ENCODE measurements around the gene FRMD5.
"Not testable (repeated sequence)": the region's sequence is repeated elsewhere in the genome, so short reads cannot be mapped to it uniquely, and the experiment has no call there.

Gene FRMD5

DNA sequence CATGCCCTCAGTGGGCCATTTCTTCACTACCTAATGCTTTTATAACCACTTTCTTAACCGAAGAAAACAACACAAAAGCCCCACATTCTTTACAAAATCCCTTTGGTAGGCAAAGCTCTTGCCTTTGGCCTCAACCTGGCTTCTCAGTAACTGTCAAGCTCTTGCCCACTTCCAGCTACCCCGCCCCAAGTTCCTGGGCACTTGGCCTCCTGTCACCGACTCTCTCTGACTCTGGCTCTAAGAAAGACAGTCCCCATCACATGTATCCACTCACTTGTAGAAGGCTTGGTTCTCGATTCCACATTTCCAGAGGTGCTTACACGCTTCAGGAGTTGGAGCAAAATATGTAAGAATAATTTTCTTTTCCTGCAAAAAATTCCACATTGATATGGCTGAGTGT is 307.2 kb downstream of the FRMD5 start:
- no peak for DNase-seq (ENCODE audit: low spot score)

DNA sequence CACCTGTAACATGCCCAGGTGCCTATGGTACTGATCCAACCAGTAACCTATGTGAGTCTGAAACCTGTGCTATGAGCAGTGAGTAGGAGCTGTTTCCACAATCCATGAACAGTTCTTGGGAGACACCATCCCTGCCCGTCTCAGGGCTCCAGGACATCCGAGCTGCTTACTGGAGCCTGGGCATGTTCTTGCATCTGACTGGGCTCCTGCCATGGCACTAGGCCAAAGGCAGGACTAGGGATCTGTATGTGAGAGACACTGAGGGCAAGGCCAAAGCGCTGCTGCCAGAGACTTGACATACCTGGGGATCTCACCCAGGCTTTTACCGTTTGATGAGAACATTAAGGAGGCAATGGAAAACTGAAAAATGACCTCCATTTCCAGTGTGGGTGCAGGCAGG is 308.5 kb downstream of the FRMD5 start:
- DNase-seq (ENCODE audit: low spot score): no peak

DNA sequence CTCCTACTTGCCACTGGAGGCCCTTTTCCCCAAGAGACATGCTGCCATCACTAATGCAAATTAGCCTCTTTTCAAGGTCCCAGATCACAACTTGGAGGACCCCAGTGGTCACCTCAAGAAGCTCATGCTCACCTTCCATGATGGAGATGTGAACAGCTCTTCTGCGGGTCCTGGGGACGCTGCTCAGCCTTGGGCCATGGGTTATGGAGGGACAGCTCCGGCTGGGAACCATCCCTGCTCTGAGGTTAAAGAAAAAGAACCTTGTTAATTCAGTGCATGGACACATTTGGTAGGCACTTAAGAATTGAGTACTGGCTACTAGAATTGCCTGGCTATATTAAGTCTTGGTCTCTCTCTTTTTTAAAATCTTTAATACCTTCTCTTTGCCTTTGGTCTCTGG is 311.5 kb downstream of the FRMD5 start:
- no peak for DNase-seq (ENCODE audit: low spot score)

DNA sequence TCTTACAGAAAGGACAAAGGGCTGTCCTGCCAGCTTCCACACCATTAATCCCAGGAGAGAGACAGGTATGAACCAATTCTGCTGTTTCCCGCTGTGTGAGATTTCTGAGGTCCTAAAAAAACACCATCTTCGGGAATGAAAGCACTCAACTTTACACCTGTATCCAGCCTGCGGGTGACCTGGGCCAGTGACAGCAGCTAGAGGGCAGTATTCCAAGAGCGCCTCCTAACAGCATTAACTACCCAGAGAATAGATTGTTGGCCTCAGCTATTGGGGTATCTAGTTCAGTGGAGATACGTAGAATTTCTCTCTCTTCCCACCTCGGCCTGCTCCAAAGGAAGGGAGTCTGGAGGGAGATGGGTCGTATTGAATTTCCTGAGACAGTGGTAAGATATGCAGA is 313.1 kb downstream of the FRMD5 start:
- no peak for DNase-seq (ENCODE audit: low spot score)

DNA sequence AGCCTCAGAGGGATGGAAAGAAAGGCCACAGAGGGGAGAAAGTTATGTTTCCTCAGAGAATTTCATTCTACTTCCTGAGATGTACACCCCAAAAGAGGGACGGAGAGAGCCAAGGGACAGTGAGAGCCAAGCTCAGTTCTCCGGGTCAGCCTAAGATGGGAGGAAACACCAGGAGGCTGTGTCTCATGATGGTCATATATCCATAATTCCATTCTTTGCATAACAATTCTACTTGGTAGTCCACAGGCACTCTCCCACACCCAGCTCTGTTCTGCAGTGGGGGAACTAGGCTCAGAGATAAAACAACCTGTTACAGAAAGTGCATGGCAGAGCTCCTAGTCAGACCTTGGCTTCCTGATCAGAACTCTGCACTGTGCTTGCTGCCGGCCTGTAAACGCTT is 313.8 kb downstream of the FRMD5 start:
- DNase-seq (ENCODE audit: low spot score): no peak

DNA sequence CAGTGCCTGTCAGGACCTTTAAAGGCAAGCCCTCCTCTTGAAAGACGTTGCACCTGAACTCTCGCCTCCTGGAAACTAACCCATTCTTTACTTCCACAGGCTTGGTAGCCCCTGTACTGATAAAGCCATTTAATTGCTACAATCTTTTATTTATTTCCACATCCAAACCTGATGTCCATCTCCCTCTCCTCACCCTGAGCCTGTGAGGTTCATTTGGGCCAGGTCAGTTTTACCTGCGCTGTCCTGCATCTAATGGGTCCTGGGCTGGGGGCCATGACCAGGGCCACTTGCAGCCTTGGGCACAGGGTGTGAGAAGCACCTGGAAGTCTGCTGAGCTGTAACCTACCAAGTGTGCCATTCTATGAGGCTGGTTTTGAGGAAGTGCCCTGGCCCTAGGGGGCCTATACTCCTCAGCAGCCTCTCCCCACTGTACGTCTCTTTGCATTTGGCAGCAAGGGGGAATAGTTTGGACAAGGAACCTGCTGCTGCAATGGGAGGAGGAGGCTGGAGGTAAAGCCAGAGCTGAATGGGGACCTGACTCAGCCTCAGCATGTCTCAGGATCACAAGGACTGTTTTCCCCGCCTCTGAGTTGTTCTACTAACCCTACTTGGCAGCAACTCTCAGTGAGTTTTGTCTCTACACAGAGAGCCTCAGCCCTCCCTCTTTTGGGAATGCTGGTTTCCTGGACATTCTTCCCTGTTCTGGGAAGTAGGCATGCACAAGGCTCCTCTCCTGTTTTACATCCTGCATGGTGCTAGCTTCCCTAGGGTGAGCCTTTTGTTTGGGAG is 314.5 kb downstream of the FRMD5 start:
- no peak for DNase-seq (ENCODE audit: low spot score)

DNA sequence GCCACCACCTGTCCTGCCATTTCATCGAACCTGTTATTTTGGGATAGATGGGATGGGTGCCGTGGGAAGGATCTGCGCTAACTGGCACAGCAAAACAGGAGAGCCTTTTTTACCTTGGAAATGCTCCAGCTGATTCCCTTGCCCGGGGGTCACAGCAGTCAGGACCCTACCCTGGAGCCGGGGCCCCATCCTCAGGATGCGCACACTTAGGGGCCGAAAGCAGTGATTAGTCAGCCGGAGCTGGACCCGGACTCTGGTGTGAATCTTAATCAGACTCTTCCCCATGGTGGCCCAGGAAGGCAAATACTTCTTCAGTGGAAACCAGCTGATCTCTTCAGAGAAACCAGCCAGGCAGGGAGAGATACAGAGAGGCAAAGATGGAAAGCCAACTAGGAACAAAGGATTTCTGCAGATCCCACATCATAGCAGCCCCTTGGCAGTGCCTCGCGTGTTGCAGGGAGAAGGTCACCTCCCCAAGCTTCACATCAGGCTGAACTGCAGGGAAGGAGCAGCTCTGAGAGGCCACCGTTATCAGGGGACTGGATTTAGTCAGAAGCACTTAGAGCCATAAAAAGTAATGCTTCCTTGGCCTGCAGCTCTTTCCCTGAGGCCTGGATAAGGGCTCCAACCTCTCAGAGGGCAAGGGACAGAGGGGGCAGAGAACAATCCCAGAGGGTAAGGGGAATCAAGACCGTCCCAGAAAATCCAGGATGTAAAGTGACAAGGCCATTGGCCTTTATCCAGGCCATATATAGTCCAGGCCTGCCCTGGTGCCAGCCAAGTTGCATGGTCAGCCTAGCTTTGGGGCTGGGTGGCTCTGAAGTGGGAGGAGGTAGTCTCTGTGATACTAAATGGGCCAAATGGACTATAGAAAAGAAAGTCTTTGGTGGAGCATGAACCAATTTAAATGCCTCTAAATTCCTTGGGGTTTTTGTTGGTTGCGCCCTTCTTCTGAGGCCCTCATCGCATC is 315.4 kb downstream of the FRMD5 start:
- DNase-seq (ENCODE audit: low spot score): no peak

DNA sequence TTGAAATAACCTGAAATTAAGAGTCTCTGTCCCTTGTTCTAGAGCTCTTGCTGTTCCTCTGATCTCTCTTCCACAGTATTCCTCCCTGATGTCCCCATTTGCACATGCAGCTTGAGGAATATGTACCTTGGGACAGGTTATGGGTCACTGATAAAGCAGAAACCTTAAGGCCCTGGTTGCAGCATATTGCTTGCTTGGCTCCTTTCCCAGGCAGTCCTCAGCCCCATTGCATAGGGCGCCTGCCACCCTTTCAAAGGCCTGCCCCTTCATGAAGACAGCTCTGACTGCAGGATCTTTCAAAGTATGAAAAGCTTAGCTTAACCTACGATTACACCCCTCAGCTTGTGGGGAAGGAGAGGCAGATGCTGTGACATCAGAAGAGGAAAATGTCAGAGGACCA is 316.6 kb downstream of the FRMD5 start:
- DNase-seq (ENCODE audit: low spot score): no peak

DNA sequence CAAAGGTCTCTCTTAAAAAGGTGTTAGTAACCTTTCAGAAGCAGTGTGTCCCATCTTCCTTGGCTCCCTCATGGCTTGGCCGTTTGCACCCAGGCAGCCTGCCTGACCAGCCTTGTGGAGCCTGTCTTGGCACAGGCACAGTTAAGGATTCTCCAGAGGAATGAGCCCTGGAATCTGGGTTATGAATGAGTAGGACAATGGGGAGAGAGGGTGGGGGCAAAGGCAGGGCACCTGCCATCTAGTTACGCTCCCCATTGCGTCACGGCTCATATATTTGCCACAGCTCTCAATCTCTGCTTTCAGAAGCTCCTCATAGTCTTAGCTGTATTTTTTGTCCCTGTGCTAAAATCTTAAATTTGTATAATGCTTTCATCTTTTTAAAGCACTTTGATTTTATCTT is 317.7 kb downstream of the FRMD5 start:
- DNase-seq (ENCODE audit: low spot score): no peak

DNA sequence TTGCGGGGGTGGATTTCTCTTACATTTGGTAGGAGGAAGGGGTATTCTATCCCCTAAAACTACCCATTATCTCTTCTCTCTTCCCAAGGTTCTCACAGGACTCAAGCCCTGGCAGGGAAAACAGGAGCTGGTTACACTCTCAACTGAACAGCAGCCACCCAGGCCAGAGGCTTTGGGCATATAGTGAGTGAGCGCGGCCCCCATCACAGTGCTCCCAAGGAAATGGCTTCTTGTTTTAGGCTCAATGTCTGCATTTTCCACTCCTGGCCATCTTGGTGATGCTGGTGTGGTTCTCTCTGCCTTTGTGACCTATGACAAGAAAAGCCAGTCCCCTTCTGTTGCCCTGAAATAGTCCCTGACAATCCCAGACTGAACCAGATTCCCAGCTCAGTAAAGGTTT is 318.2 kb downstream of the FRMD5 start:
- no peak for DNase-seq (ENCODE audit: low spot score)

DNA sequence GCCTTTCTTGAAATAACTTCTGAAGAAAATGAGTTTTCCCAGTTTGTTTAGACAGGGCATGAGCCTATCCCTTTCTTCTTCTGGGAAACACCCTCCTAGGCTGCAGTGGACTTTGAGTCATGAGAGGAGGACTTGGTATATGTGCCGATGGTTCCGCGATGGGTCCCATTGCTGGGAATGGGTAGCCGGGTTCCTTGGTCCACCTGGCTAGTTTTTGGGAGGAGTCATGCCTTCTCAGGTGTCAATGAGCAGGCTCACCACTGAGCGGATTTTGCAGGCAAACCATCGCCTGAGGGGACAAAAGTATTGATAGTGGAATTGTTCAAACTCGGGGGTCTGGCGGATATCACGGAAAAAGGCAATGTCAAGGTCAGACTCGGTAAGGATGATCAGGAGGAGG is 321.4 kb downstream of the FRMD5 start:
- DNase-seq (ENCODE audit: low spot score): no peak

DNA sequence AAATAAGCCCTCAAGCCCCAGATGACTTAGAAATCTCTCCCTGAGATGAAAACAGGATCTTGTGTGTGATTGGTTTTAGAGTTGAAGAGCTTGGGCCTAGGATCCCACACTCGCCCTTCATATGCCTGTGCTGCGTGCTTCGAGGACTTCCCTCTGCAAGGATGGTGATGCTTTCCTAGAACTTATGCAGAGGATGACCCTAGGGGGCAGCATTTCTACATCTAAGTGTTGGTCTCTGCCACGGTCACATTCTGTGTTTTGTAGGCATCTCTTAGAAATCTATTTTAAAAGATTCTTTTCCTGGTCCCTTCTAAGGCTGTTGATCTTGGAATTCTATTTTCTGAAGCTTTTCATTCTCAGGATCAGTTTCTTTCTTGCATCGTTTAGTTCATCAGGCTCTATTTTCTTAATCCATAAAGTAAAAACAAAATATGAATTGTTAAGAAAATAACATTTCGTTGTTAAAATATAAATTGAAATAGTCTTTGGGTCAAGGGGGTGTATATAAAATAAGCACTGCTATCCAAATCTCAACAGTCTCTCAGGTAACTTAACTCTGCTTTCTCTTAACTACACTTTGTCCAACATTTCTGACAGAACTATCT is 322.6 kb downstream of the FRMD5 start:
- no peak for DNase-seq (ENCODE audit: low spot score)

DNA sequence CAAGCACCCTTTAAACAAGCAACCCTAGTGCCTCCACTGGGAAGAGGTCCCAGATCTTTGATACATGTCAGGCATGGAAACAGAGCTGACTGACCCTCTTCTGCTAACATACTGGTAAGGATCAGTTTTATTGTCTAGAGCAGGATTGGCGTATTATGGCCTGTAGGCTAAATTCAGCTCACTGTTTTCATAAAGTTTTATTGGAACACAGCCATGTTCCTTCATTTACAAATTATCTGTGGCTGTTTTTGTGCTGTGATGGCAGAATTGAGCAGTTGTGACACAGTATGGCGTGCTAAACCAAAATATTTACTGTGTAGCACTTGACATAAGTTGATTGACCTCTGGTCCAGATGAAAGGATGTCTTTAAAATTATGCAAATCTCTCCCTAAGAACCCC is 323.2 kb downstream of the FRMD5 start:
- no peak for DNase-seq (ENCODE audit: low spot score)

DNA sequence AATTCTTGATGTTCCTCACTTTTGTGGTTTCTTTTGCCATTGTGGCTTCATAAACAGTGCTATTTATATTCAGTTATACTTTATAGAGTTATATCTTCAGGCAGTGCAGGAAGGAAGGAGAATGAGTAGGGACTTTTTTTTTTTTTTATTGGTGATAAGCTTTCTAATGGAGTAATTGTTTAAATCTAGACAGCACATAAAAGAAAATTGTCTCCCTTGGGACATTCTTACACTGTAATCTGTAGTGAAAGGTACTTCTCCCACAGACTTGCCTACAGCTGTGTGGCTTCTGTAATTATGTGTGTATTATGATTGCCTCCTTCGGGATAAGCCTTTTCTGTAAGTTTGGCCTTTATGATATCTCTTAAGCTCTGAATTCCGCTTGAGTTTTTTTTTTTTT is 326.7 kb downstream of the FRMD5 start:
- no peak for DNase-seq (ENCODE audit: low spot score)

DNA sequence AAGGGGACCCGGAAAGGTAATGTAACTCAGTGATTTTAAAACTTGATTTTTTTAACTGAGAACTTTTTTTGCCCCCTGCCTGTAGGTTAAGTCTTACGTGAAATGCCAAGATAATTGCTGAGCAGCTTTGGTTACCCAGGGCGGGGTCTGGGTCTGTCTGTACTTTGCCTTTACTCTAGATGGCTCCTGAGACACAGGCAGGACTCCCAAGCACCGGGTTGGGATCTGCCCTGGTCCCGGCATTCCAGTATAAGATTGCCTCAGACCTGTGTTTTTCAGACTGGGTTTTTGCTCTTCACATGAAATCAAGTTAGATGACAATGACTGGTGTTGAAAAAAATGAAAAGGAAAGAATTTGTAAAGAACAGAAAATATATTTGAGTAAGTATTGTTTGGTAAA is 328.0 kb downstream of the FRMD5 start:
- no peak for DNase-seq (ENCODE audit: low spot score)

DNA sequence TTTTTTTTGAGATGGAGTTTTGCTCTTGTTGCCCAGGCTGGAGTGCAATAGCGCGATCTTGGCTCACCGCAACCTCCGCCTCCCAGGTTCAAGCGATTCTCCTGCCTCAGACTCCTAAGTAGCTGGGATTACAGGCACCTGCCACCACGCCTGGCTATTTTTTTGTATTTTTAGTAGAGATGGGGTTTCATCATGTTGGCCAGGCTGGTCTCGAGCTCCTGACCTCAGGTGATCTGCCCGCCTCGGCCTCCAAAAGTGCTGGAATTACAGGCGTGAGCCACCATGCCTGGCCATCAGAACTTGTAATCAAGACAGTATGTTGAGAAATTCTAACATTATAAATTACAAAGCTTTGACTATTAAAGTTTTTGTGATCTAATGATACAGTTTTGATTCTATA is 328.4 kb downstream of the FRMD5 start:
- not testable (repeated sequence) for DNase-seq (ENCODE audit: low spot score)

DNA sequence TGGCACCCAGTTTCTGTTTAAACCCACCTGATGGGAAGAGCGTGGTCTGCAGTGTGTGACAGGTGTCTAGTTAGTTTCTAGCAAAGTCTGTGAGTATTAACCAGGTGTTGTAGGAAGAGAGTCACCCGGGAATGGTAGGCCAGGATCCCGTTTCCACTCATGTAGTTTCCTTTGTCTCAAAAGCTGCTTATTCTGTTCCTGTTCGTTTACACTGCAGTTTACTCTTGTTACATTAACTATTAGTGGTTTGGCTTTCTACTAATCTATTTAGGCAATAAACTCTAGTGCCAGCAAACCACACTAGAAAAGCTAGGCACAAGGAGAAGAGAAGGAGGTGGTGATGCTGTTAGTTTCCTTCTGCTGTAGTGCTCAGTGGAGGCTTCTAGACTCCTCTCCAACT is 335.5 kb downstream of the FRMD5 start:
- DNase-seq (ENCODE audit: low spot score): no peak

DNA sequence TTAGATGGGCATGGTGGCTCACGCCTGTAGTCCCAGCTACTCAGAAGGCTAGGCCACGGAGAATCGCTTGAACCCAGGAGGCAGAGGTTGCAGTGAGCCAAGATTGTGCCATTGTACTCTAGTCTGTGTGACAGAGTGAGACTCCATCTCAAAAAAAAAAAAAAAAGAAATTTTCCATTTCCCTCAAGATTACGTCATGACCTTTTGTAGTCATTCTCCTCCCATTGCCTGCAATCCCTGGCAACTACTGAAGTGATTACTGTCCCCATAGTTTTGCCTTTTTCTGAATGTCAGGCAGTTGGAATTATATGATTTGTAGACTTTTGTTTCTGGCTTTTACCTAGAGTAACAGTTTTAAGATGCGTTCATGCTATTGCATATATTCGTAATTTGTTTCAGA is 340.3 kb downstream of the FRMD5 start:
- no peak for DNase-seq (ENCODE audit: low spot score)

DNA sequence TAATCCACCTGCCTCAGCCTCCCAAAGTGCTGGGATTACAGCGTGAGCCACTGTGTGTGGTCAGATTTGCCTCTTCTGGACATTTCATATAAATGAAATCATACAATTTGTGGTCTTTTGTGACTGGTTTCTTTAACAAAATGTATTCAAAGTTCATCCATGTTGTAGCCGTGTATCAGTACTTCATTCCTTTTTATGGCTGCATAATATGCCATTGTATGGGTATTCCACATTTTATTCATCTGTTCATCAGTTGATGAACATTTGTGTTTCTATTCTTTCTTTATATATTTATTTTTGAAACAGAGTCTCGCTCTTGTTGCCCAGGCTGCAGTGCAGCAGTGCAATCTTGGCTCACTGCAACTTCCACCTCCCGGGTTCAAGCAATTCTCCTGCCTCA is 342.5 kb downstream of the FRMD5 start:
- DNase-seq (ENCODE audit: low spot score): no peak

DNA sequence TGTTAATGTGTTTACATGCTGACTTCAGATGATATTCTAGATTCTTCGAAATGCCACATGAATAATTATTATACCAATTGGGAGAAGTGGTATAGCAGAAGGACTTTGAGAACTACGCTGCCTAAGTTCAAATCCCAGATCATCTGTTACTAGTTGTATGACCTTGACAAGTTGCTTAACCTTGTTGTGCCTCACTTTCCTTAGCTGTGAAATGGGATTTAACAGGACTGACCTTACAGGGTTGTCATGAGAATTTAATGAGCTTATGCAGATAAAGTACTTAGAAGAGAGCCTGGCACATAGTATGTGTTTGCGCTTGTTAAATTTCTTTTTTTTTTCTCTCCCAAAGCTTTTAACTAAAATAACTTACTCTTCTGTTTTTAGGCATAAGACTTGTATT is 343.8 kb downstream of the FRMD5 start:
- no peak for DNase-seq (ENCODE audit: low spot score)

DNA sequence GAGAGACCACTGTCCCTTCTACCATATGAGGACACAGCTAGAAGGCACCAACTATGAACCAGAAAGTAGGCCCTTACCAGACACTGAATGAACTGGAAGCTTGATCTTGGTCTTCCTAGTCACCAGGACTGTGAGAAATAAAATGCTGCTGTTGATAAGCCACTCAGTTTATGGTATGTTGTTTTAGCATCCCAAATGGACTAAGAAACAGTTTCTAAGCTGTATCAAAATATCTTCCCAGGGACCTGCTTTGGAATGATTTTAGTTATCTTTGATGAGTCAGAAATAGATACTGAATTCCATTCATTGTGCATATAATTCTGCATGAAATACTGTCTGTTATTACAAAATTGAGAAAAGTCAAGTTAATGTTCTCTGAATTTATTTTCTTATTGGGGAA is 349.6 kb downstream of the FRMD5 start:
- DNase-seq (ENCODE audit: low spot score): no peak

DNA sequence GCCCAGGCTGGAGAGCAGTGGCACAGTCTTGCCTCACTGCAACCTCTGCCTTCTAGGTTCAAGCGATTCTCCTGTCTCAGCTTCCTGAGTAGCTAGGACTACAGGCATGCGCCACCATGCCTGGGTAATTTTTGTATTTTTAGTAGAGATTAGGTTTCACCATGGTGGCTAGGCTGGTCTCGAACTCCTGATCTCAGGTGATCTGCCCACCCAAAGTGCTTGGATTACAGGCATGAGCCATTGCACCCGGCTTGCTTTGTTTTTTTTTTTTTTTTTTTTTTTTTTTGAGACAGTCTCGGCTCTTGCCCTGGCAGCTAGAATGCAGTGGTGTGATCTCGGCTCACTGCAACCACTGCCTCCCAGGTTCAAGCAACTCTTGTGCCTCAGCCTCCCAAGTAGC is 362.6 kb downstream of the FRMD5 start:
- DNase-seq (ENCODE audit: low spot score): not testable (repeated sequence)

DNA sequence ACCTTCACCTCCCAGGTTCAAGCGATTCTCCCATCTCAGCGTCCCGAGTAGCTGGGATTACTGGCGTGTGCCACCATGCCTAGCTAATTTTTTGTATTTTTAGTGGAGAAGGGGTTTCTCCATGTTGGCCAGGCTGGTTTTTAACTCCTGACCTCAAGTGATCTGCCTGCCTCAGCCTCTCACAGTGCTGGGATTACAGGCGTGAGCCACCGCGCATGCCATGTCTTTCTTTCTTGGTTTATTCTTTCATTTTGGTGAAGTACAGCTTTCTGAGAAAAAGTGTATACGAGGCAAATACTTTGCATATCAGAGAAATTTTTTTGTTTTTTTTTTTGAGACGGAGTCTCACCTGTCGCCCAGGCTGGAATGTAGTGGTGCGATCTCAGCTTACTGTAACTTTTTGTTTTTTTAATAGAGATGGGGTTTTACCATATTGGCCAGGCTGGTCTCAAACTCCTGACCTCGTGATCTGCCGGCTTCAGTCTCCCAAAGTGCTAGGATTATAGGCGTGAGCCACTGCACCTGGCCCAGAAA is 363.5 kb downstream of the FRMD5 start:
- not testable (repeated sequence) for DNase-seq (ENCODE audit: low spot score)

Data from left forelimb (tissue), 1 donor.